Tibial artery (tissue), 4 donors: ENCODE measurements around the gene CARMIL1.
A peak's percentile ranks its signal among the peaks of the same experiment; 100 is the strongest.

Experiments
- DNase-seq, 2 donors: peaks; one replicate each; pipeline ENCODE4 v3.0.0-alpha.2; 2019
- H3K27ac ChIP-seq, 2 donors: fragments of 200-600 bp; sonication (generic) in 1 of 2; 1 replicate in 1 of 2; 2 replicates in 1 of 2; pipeline ENCODE4 v1.5.1; 2018 to 2019; ENCODE audit warnings: mild to moderate bottlenecking in 1 of 2
- H3K27me3 ChIP-seq, 2 donors: fragments of 200-600 bp; sonication (generic) in 1 of 2; one replicate each; pipeline versions ENCODE4 v1.5.1 to v1.6.0; 2016 to 2019
- H3K36me3 ChIP-seq, 3 donors: fragments of 200-600 bp; sonication (generic) in 2 of 3; one replicate each; pipeline ENCODE4 v1.5.1; 2016 to 2019; ENCODE audit warnings: mild to moderate bottlenecking in 2 of 3
- H3K4me1 ChIP-seq, 4 donors: fragments of 200-600 bp; sonication (generic) in 2 of 4; 1 replicate in 3 of 4; 2 replicates in 1 of 4; pipeline ENCODE4 v1.5.1; 2016 to 2019
- H3K4me3 ChIP-seq, 2 donors: fragments of 200-600 bp; sonication (generic) in 1 of 2; 1 replicate in 1 of 2; 2 replicates in 1 of 2; pipeline ENCODE4 v1.5.1; 2018 to 2019; ENCODE audit warnings: mild to moderate bottlenecking in 2 of 2
- H3K9me3 ChIP-seq, 3 donors: fragments of 200-600 bp; sonication (generic) in 1 of 3; one replicate each; pipeline ENCODE4 v1.5.1; 2016 to 2019
- CTCF ChIP-seq, 2 experiments: fragments of 200-600 bp in 1 of 2; fragments of 450-650 bp in 1 of 2; IDR thresholded peaks; one replicate each; pipeline ENCODE4 v1.5.1; 2017 to 2019; ENCODE audit warnings: antibody characterized with exemption in 2 of 2, mild to moderate bottlenecking in 1 of 2, moderate library complexity in 1 of 2
- intact Hi-C: fragments of 100-400 bp; cut with DNase I; formaldehyde crosslinking; loops from one replicate; pipeline ENCODE4 v1.15.0; 2023; ENCODE audit warnings: low total_unique reads

CARMIL1 gene

GRCh38 chr6:25447570-25447929 is 168.4 kb downstream of the CARMIL1 start:
- no peak for DNase-seq
- H3K9me3 ChIP-seq, result peaks cover 0 to 8% (median 0%) of the 10 kb centered on the region in 3 donors
- H3K4me1 ChIP-seq, result peaks cover 0 to 21% (median 7%) of the 10 kb centered on the region in 4 donors
- peak overlapping the region; percentile 3 to 33 for H3K27ac ChIP-seq
- peaks cover 0 to 20% (median 11%) of the 10 kb centered on the region in 3 donors for H3K36me3 ChIP-seq
- H3K27me3 ChIP-seq, result no peaks in the 10 kb centered on the region
- intact Hi-C loops, result no loop called here
- no peak overlapping the region for H3K4me3 ChIP-seq
- TF ChIP-seq CTCF (IDR thresholded peaks at IDR 0.05), result no peak

- intact Hi-C loops, result no loop called here
- Histone ChIP-seq H3K27me3 (no peaks in the 10 kb centered on the region), H3K4me1 (peaks cover 0 to 21% (median 7%) of the 10 kb centered on the region in 4 donors), H3K4me3 (no peak overlapping the region), H3K36me3 (peaks cover 0 to 20% (median 11%) of the 10 kb centered on the region in 3 donors), H3K27ac (no peak overlapping the region), H3K9me3 (peaks cover 0 to 8% (median 0%) of the 10 kb centered on the region in 3 donors)
- TF ChIP-seq CTCF (IDR thresholded peaks at IDR 0.05), result no peak
- no peak for DNase-seq
These were observed 169.9 kb downstream of the CARMIL1 start for GRCh38 chr6:25448965-25449538.

- intact Hi-C loops, result no loop called here
- H3K9me3 ChIP-seq, result peaks cover 0 to 8% (median 0%) of the 10 kb centered on the region in 3 donors
- H3K36me3 ChIP-seq, result peaks cover 0 to 20% (median 11%) of the 10 kb centered on the region in 3 donors
- peaks cover 0 to 22% (median 7%) of the 10 kb centered on the region in 4 donors for H3K4me1 ChIP-seq
- no peaks in the 10 kb centered on the region for H3K27me3 ChIP-seq
- no peak for DNase-seq
- TF ChIP-seq CTCF (IDR thresholded peaks at IDR 0.05), result no peak
- no peak overlapping the region for H3K27ac ChIP-seq
- no peak overlapping the region for H3K4me3 ChIP-seq
These were observed 170.6 kb downstream of the CARMIL1 start for GRCh38 chr6:25449774-25450173.

- Histone ChIP-seq H3K4me1 (peaks cover 0 to 31% (median 7%) of the 10 kb centered on the region in 4 donors), H3K36me3 (peaks cover 0 to 18% (median 5%) of the 10 kb centered on the region in 3 donors), H3K4me3 (no peak overlapping the region), H3K9me3 (peaks cover 0 to 5% (median 0%) of the 10 kb centered on the region in 3 donors), H3K27me3 (no peaks in the 10 kb centered on the region), H3K27ac (no peak overlapping the region)
- no peak for DNase-seq
- intact Hi-C loops, result no loop called here
- TF ChIP-seq CTCF (IDR thresholded peaks at IDR 0.05), result no peak
These were observed 171.5 kb downstream of the CARMIL1 start for GRCh38 chr6:25450469-25451198.

GRCh38 chr6:25452031-25452430 is 172.9 kb downstream of the CARMIL1 start:
- Histone ChIP-seq H3K36me3 (peaks cover 0 to 6% (median 0%) of the 10 kb centered on the region in 3 donors), H3K27me3 (no peaks in the 10 kb centered on the region), H3K9me3 (no peaks in the 10 kb centered on the region), H3K4me3 (peak overlapping the region in 1 of 2 donors; percentile 10), H3K4me1 (peaks cover 0 to 35% (median 7%) of the 10 kb centered on the region in 4 donors), H3K27ac (no peak overlapping the region)
- DNase-seq, result no peak
- TF ChIP-seq CTCF (IDR thresholded peaks at IDR 0.05), result no peak
- intact Hi-C loops, result no loop called here
